GM21360 (cell line): Measurements from ENCODE around the gene TICRR.

Source experiments
- ATAC-seq: cut with Tn5 transposase; IDR thresholded peaks from one replicate; pipeline ENCODE4 v1.9.1; 2021; ENCODE audit warnings: mild to moderate bottlenecking, moderate library complexity; ENCODE audit not compliant: unreplicated experiment

TICRR gene

GRCh38 chr15:89628806-89629715 lies 53.8 kb downstream of the TICRR start:
- ATAC-seq, result no peak

GRCh38 chr15:89629829-89630228 lies 54.6 kb downstream of the TICRR start:
- ATAC-seq, result no peak

- no peak for ATAC-seq
Observed at GRCh38 chr15:89630260-89630659, 55.0 kb downstream of the TICRR start.

- ATAC-seq, result no peak
Observed at GRCh38 chr15:89630974-89631901, 56.0 kb downstream of the TICRR start.

GRCh38 chr15:89631902-89632264 lies 56.6 kb downstream of the TICRR start:
- no peak for ATAC-seq

GRCh38 chr15:89632563-89633430 lies 57.5 kb downstream of the TICRR start:
- no peak for ATAC-seq

- no peak for ATAC-seq
Observed at GRCh38 chr15:89633585-89633984, 58.3 kb downstream of the TICRR start.

GRCh38 chr15:89640245-89640644 lies 65.0 kb downstream of the TICRR start:
- ATAC-seq, result no peak

- ATAC-seq, result no peak
Observed at GRCh38 chr15:89641053-89641452, 65.8 kb downstream of the TICRR start.

- ATAC-seq, result no peak
Observed at GRCh38 chr15:89642106-89642505, 66.8 kb downstream of the TICRR start.

GRCh38 chr15:89645680-89646079 lies 70.4 kb downstream of the TICRR start:
- no peak for ATAC-seq

- ATAC-seq, result no peak
Observed at GRCh38 chr15:89646416-89647141, 71.3 kb downstream of the TICRR start.

- no peak for ATAC-seq
Observed at GRCh38 chr15:89647191-89647851, 72.1 kb downstream of the TICRR start.

GRCh38 chr15:89648106-89649012 lies 73.1 kb downstream of the TICRR start:
- no peak for ATAC-seq

GRCh38 chr15:89649013-89649625 lies 73.8 kb downstream of the TICRR start:
- no peak for ATAC-seq

GRCh38 chr15:89649716-89650115 lies 74.4 kb downstream of the TICRR start:
- no peak for ATAC-seq

- no peak for ATAC-seq
Observed at GRCh38 chr15:89652131-89652530, 76.9 kb downstream of the TICRR start.

- no peak for ATAC-seq
Observed at GRCh38 chr15:89652666-89653065, 77.4 kb downstream of the TICRR start.
